NCI-H446 (cell line): ENCODE data around the gene ZNF382.
A peak's percentile ranks its signal among the peaks of the same experiment; 100 is the strongest.
"Not testable (repeated sequence)": the region's sequence is repeated elsewhere in the genome, so short reads cannot be mapped to it uniquely, and the experiment has no call there.

Source experiments
- DNase-seq, 2 experiments: peaks; one replicate each; lab custom pipeline; 2025; lab: John Stamatoyannopoulos, UW

ZNF382 gene

DNA sequence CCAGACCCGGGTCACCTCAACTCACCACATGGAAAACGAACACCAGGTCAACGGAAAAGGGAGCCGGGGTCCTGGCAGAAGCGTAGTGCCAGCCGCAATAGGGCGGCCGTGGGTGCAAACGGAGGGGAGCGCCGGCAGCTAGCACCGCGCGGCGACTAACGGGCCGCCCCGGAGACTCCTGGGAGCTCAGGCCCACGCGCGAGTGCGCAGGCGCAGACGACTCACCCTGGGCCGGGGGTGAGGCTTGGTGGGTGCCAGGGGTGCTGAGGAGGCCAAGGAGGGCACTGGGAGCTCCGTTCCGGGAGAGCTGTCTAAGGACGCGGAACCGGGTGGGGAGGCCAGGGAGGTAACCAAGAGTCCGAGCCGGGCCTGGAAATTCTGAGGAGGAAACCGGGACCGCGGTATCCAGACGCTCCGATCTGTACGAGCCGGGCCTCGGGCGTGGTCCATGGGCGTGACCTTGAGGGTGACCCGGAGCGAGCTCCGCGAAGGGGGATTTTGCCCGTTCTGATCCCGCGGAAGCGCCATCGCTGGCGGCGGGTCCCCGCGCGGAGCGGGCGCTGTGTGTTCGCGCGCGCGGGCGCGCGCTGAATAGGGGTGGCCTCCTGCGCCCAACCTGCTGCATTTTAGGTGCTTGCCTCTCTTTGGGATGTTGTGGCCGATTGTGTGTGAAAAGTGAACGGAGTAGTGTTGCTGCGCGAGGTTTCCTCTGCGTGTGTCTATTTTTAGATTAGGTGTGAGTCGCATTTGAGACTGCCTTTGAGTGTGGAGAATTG, at the start of gene ZNF382:
Gene ZNF382, plus strand, starts transcription at position 213 of the 776 bp plus-strand sequence. CDS start 4,602 bp downstream, outside the sequence.
- peak; percentile 22 to 84 for DNase-seq

DNA sequence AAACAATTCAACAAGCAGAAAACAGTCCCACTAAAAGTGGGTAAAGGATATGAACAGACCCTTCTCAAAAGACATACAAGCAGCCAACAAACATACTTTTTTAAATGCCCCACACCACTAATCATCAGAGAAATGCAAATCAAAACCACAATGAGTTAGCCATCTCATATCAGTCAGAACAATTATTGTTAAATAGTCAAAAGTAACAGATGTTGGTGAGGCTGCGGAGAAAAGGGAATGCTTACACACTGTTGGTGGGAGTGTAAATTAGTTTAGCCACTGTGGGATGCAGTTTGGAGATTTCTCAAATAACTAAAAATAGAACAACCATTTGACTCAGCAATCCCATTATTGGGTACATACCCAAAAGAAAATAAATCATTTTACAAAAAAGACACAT, 40.7 kb upstream of the ZNF382 start:
- no peak for DNase-seq

DNA sequence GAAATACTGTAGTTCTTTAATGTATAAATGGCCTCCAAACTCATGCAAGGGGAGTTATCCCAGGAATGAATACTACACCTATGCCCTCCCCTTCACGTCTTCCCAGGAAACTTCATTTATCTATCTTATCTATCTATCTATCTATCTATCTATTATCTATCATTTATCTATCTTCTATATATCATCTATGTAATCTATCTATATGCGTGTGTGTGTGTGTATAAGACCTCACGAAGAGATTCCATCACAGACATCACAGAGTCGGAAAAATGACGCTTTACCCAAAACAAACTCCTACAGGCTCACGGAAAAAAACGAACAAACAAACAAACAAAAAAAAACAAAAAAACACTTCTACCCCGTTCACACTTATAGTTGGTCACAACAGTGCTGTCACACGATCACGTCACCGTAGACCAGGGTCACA, 32.5 kb upstream of the ZNF382 start:
- peak in 1 of 2 experiments; percentile 64 for DNase-seq

DNA sequence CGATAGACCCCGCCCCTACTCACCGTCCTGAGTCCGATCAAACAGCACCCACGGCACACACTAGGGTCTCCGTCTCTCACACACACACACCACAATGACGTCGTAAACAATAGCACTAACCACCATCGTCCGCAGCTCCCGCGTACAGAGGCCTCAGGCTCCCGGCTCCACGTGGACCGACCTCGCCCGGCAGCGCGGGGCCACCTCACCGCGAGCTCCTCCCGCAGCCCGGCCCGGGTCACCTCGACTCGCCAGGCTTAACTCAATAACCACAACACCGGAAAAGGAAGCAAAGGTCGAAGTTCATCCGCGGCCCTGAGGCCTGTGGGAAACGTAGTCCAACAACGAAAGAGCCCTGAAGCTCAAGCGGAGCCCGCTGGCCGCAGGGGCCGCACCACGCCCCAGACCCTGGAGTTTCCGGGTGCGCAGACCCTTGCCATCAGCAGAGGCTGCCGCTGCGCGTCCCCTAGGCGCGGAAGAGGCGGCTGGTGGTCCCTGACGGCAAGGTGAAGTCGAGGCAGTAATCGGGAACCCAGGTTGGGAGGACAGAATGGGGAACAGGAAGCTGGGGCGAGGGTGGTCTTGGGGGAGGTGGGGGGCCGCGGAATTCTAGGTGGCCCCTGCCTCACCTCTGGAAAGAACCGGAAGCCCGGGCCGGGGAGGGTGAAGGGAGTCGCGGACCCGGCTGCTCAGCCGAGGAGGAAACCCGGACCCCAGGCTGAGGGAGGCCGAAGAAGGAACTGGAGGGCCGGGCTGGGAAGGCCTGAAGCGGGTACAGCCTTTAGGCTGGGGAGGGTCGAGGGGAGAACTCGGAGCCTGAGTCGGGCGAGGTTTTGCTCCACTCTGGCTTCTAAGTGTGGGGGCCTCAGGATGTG, 31.9 kb upstream of the ZNF382 start, which contains the start of gene ZNF529:
Gene ZNF529, minus strand, starts transcription at position 273 of the 875 bp plus-strand sequence. CDS start 946 bp downstream, outside the sequence.
- peak; percentile 67 to 85 for DNase-seq

DNA sequence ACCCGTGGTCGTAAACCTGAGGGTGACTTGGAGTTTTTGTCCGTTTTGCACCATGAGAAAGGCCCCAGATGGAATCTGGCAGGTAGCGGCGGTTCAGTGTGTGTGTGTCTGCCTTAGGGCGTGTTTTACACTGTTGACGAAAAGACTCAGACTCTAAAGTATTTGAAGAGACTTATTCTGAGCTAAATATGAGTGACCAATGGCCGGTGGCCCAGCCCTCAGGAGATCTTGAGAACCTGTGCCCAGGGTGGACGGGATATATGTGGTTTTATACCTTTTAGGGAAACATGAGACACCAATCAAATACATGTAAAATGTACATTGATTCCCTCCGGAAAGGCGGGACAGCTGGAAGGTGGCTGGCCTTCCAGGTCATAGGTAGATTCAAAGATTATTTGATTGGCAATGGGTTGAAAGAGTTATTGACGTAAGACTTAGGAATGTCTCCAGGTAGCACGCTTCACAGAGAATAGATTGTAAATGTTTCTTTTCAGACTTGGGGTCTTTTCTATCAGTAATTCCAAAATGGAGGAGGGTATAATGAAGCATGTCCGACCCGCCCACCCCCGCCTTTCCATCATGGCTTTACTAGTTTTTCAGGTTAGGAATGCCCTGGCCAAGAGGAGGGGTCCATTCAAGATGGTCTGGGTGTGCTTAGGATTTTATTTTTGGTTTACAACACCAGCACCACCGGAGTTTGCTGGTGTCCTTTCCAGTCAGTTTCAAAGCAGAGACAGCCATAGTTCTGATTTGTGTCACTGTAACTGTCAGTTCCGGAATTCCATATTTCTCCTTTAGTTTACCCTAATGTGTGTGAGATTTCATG, 31.0 kb upstream of the ZNF382 start:
- DNase-seq, result no peak

DNA sequence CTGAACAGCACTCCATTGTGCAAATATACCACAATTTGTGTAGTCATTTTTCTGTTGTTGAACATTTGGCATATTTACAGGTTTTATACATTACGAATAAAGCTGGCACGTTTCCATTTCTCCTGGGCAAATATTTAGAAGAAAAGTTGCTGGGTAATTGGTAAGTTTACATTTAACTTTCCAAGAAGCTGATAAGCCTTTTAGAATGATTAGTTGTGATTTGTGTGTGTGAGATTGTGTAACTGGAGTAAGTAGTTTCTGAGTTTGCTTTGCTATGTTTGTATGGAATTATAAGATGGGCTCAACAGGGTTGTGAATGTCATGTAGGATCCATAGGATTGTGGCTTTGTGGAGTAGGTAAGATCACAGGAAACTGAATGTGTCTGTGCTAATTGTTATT, 30.4 kb upstream of the ZNF382 start:
- no peak for DNase-seq

DNA sequence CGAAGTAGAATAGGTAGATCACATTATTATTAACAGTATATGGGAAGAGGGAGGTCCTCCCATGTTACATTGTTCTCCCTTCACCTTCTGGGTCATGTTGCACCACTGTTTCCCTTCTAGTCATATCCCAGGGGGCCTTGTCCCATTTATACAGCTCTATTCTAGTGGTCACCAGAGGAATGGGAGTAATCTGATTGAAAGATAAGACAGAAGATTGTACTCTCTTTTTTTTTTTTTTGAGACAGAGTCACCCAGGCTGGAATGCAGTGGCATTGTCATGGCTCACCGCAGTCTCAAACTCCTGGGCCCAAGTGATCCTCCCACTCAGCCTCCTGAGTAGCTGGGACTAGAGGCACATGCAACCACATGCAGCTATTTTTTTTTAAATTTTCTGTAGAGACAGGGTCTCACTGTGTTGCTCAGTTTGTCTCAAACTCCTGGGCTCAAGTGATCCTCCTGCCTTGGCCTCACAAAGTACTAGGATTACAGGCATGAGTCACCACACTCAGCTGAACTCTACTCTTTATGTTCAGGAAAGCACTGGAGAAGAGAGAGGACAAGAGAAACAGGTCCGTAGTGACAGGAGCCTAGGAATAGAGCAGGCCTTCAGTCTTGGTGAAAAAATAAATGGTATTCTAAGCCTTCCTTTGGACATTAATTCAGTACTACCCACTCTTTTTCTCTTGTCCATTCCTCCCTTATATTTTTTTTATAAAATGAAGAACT, 27.7 kb upstream of the ZNF382 start:
- no peak for DNase-seq

DNA sequence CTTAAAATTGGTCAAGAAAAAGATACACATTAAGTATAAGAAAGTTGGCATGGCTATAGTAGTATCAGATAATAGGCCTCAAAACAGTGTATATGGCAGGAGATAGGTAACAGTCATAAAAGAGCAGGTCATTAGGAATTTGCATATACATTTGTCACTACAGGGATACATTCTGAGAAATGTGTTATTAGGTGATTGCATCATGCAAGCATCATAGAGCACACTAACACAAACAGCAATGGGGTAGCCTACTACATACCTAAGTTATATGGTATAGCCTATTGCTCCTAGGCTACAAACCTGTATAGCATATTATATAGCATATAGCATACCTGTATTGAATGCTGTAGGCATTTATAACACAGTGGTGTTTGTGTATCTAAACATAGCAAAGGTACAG, 25.9 kb upstream of the ZNF382 start:
- DNase-seq, result no peak

DNA sequence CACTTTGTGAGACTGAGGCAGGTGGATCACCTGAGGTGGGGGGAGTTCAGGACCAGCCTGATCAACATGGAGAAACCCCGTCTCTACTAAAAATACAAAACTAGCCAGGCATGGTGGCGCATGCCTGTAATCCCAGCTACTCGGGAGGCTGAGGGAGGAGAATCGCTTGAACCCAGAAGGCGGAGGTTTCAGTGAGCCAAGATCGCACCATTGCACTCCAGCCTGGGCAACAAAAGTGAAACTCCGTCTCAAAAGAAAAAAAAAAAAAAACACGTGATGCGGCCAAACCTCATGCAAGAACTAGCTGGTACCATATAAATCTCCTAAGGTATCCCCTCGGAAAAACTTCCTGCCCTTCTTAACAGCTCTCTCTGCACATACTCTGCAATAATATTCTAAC, 2.4 kb upstream of the ZNF382 start:
- DNase-seq, result not testable (repeated sequence)

DNA sequence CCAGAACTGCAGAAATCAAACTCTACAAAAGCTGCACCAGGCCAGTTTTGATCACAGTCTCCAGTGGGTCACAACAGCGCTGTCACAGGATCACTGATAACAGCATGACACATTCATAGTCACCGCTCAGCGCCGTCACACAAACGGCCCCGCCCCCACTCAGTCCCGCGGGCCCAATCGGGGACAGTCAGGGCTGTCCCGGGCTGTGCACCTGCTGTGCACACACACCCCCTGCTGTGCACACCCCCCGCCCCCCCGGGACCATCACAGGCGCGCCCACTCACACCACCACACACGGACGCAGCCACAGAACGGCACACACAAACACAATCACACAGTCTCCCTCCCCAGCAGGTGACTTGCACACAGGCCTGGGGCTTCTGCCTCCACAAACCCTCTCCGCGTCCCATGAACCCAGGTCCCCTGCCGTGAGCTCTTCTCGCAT, 435 bp upstream of the ZNF382 start:
- DNase-seq, result peak in 1 of 2 experiments; percentile 20

DNA sequence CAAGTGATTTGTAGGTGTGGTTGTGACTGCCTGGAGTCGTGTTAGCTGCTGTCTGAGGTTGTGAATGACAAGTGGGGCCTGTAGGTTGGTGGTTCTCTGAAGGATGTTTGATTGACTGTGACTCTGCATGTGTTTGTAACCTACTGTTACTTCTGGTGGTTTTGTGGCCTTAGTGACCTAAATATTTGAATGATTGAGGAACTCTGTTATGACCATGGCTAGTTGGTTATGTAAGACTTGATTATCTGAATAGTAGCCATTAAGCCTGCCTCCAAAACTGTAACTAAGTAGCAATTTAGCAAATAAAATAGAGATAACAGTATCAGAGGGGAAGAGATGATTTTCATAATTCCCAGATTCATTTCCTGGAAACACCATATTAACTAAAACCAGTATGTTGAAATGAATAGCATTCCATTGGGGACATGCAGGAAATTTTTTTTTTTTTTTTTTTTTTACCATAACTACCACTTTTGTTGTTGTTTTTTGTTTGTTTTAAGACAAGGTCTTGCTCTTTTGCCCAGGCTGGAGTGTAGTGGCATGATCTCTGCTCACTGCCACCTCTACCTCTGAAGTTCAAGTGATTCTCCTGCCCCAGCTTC, 865 bp downstream of the ZNF382 start:
- DNase-seq, result no peak

DNA sequence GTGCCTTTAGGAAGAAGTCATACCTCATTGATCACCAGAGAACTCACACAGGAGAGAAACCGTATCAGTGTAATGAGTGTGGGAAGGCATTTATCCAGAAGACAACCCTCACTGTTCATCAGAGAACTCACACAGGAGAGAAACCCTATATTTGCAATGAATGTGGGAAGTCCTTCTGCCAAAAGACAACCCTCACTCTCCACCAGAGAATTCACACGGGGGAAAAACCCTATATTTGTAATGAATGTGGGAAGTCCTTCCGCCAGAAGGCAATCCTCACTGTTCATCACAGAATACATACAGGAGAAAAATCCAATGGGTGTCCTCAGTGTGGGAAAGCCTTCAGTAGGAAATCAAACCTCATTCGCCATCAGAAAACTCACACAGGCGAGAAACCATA, 21.9 kb downstream of the ZNF382 start:
- no peak for DNase-seq

DNA sequence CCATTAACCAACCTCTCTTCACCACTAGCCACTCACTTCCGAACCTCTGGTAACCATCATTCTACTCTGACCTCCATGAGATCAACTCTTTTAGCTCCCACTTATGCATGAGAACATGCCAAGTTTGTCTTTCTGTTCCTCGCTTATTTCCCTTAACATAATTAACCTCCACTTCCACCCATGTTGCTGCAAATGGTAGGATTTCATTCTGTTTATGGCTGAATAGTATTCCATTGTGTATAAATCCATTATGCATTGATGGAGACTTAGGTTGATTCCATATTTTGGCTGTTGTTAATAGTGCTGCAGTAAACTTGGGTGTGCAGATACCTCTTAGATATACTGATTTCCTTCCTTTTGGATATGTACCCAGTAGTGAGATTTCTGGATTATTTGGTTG, 30.2 kb downstream of the ZNF382 start:
- no peak for DNase-seq

DNA sequence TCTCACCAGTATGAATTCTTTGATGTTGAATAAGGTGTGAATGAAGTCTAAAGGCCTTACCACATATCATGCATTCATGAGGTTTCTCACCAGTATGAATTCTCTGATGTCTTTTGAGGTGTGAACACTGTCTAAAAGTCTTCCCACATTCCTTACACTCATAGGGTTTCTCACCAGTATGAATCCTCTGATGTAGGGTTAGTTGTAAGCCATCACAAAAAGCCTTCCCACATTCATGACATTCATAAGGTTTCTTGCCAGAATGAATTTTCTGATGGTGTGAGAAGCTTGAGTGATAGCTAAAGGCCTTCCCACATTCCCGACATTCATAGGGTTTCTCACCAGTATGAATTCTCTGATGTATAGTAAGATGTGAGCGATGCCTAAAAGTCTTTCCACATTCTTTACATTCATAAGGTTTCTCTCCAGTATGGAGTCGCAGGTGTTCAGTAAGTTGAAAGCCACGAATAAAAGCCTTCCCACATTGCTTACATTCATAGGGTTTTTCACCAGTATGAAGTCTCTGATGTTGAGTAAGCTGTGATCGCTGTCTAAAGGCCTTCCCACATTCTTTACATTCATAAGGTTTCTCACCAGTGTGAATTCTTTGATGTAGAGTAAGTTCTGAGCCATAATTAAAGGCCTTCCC, 33.9 kb downstream of the ZNF382 start:
- no peak for DNase-seq

DNA sequence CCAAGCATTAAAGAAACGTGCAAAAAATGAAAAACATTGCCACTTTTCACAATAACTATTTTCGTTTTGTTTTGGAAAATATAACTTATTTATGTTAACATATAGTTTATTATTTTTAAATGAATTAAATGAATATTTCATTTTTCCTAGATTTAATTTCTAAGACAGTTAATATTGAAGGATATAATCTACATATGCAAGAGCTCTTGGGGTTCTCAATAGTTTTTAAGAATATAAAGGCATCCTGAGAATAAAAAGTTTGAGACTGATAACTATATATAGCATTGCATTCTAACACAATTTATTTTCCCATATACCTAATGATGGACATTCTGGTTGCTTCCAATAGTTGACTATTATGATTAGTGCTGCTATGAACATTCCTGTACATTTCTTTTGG, 41.6 kb downstream of the ZNF382 start:
- no peak for DNase-seq

DNA sequence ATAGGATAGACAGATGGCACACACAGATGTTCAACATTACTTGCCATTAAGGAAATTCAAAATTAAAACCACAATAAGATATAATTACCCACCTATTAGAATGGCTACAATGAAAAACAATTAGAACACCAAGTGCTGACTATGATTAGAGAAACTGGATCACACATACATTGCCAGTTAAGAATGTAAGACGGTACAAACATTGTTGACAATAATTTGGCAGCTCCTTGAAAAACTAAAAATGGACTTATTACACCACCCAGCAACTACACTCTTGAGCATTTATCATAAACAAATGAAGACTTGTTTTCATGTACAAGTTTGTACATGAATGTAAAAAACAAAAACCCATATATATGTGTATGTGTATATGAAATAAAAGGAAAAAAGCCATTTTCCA, 47.8 kb downstream of the ZNF382 start:
- DNase-seq, result no peak

DNA sequence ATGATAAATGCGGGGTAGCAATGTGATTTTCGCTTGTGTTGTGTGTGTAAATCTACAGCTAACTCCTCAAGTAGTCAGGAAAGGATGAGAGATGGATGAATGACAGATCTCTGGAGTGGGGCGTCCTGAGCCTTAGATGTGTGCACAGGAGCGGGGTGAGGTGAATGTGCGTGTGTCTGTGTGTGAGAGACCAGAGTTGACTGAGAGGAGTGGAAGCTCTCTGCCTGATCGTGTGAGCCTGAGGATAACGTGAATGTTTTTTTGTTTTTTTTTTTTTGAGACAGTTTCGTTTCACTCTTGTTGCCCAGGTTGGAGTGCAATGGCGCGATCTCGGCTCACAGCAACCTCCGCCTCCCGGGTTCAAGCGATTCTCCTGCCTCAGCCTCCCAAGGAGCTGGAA, 60.7 kb downstream of the ZNF382 start:
- DNase-seq, result no peak

DNA sequence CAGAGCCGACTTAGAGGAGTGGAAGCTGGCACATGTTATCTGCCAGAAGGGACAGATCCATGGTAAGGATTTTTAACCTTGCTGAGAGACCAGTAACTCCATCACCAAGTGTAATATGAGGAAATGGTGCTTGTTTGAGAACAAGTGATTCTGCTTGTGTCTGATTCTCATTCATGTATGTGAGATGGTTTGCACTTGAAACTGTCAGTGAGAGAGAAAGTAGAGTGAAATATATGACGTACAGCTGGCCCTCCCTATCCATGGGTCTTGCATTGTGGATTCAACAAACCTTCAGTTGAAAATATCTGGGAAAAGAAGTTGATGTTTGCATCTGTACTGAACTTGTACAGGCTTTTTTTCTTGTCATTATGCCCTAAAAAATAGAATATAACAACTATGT, 63.5 kb downstream of the ZNF382 start:
- DNase-seq, result no peak

DNA sequence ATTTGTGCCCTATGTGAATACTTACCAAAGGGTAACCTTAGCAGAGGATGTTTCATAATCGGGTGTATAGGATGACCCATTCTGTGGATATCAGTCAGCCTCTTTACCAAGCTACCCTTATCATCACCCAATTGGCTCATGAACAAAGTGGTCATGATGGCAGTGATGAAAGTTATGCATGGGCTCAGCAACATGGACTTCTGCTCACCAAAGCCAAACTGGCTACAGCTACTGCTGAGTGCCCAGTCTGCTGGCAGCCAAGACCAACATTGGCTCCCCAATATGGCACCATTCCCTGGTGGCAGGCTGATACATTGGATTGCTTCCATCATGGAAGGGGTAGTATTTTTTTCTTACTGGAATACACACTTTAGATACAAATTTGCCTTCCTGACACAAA, 67.3 kb downstream of the ZNF382 start:
- no peak for DNase-seq

DNA sequence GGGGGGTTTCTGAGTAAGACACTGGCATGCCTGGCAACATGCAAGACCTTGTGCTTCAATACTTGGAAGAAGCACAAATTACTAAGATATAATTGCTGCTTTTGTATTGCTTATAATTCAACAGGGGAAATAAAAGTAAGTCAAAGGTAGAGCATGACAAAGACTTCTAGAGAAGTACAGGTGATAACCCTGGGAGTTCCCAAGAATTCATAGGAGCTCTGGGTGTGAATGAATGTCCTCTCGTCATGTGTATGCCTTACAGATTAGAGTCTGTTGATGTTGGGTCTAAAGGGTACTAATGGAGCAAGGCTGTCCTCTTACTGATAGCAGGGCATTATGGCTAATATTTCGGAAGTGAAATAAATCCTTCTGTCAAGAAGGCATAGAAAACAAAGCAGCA, 69.1 kb downstream of the ZNF382 start:
- DNase-seq, result no peak
